ENCODE results near the gene SCUBE1. TPM values are rescaled to one million over a fixed set of nuclear protein-coding genes. Genes with fewer than 3 reads are reported as not detected.

Gene SCUBE1
- total and polyA plus RNA-seq, 2 of the 4 experiments (the other 2 are of a cell fraction) = not detected

DNA sequence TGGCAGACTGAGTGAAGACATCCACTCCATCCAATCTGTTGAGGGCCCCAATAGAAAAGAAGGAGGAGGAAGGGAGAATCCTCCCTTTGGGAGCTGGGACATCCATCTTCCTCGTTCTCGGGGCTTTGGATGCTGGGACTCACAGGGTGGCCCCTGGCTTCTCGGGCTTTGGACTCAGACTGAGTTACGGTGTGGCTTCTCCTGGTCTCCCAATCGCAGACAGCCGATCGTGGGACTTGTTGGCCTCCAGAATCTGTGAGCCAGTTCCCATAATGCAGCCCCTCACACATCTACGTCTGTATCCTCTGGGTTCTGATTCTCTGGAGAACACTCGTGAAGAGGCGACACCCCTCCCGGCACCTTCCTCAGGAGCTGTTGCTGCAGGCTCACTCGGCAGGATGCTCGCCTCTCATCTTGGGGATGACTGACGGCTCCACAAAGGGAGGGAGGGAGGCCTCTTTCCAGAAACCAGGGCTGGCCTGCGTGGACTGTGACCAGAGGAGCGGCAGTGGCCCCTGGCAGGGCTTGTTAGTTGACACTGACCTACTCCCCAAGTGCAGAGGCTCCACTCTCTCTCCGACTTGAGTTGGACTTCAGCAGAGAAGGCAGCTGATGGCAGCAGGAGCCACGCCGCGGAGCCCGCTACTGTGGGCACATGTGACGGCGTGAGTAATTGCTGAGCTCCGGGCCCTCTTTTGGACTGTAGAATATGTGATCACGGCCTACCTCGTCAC, 141.5 kb downstream of the SCUBE1 start:
- H3K79me1 ChIP-seq (ENCODE audit: low read depth in 1 of 2, low read length in 2 of 2) = no peaks in the 10 kb centered on the region
- no peaks in the 10 kb centered on the region for H3K9me1 ChIP-seq (ENCODE audit: insufficient read depth, low read length)
- no TSS peak for BruUV-seq (replicated peaks)
- H2BK120ac ChIP-seq (ENCODE audit: low read depth, low read length) = no peak overlapping the region
- H3K4me2 ChIP-seq (ENCODE audit: low read depth, low read length) = no peak overlapping the region
- H3K23ac ChIP-seq (ENCODE audit: low read depth, low read length) = no peak overlapping the region
- no peak overlapping the region for H2BK20ac ChIP-seq (ENCODE audit: low read depth, low read length)
- H4K91ac ChIP-seq (ENCODE audit: insufficient read depth, low read depth, low read length) = no peak overlapping the region
- H3K4ac ChIP-seq (ENCODE audit: low read depth, low read length) = no peak overlapping the region
- ATAC-seq (ENCODE audit: low read depth) (no peak), DNase-seq (no peak)
- H2AK9ac ChIP-seq (replicated peaks; ENCODE audit: low read depth, low read length, poor library complexity) = no peak overlapping the region
- H3K4me3 ChIP-seq (ENCODE audit: insufficient read depth, low read depth, low read length) = no peak overlapping the region
- dilution Hi-C loops (cut with HindIII; ENCODE audit: low sequenced_read_pairs, unreplicated experiment) = no loop called here
- CTCF ChIA-PET = interaction anchor here (0.8 kb wide), 1 partner anchor 14 kb away, joined by 3 read pairs; no protein-coding TSS in a partner anchor
- no peak overlapping the region for H4K8ac ChIP-seq (ENCODE audit: low read depth in 2 of 2, low read length in 2 of 2)
- H2AK5ac ChIP-seq (ENCODE audit: low read depth, low read length) = no peak overlapping the region
- no peak overlapping the region for H2BK5ac ChIP-seq (ENCODE audit: low read depth, low read length, poor library complexity, severe bottlenecking)
- peaks cover 24% of the 10 kb centered on the region; the same call in 1 of the 2 replicates for H3K27me3 ChIP-seq (ENCODE audit: control insufficient read depth, insufficient read depth, low read length)
- no peaks in the 10 kb centered on the region for H3K36me3 ChIP-seq (ENCODE audit: control insufficient read depth, insufficient read depth, low read length)
- in situ Hi-C loops (cut with MboI; ENCODE audit: low sequenced_read_pairs) = no loop called here
- intact Hi-C loops (cut with micrococcal nuclease) = no loop called here
- no peak overlapping the region for H3K56ac ChIP-seq (ENCODE audit: extremely low read depth, insufficient read depth, low read length)
- POLR2A ChIA-PET (ENCODE audit: unreplicated experiment) = no interaction called here
- H3K18ac ChIP-seq (ENCODE audit: low read depth, low read length) = no peak overlapping the region
- H2AFZ ChIP-seq (replicated peaks; ENCODE audit: low read length, poor library complexity) = peak overlapping the region; percentile 43
- H4K20me1 ChIP-seq (ENCODE audit: insufficient read depth, low read length) = no peaks in the 10 kb centered on the region
- H3K9me3 ChIP-seq (ENCODE audit: control insufficient read depth, insufficient read depth, low read length) = no peaks in the 10 kb centered on the region
- no peak overlapping the region for H3K14ac ChIP-seq (replicated peaks; ENCODE audit: low read depth, low read length)
- TF ChIP-seq CHD1 (IDR thresholded peaks at IDR 0.05; ENCODE audit: low read depth, low read length) = no peak
- no peak for TF ChIP-seq CTCF (conservative IDR thresholded peaks at IDR 0.05; ENCODE audit: low read depth, low read length)
- no peak for TF ChIP-seq MXI1 (IDR thresholded peaks at IDR 0.05; ENCODE audit: borderline replicate concordance, low read depth, low read length)
- no peak for TF ChIP-seq RFX5 (IDR thresholded peaks at IDR 0.05; ENCODE audit: low read depth, low read length)
- TF ChIP-seq MAFK (IDR thresholded peaks at IDR 0.05; ENCODE audit: low read depth, low read length) = no peak
- TF ChIP-seq BHLHE40 (IDR thresholded peaks at IDR 0.05; ENCODE audit: low read depth, low read length) = no peak
- no peak for TF ChIP-seq POLR2A (IDR thresholded peaks at IDR 0.05; ENCODE audit: low read depth, low read length)
- no peak for TF ChIP-seq FOS (IDR thresholded peaks at IDR 0.05; ENCODE audit: low read depth, low read length)
- no peak for TF ChIP-seq RAD21 (IDR thresholded peaks at IDR 0.05; ENCODE audit: low read length)
- no peak for TF ChIP-seq RCOR1 (IDR thresholded peaks at IDR 0.05; ENCODE audit: insufficient replicate concordance, low read length)
- TF ChIP-seq MAZ (IDR thresholded peaks at IDR 0.05; ENCODE audit: borderline replicate concordance, low read depth, low read length) = no peak
- TF ChIP-seq ELK1 (IDR thresholded peaks at IDR 0.05; ENCODE audit: borderline replicate concordance, low read depth, low read length) = no peak
- TF ChIP-seq NFE2L2 (IDR thresholded peaks at IDR 0.05; ENCODE audit: low read depth, low read length) = no peak
- no peak for TF ChIP-seq SMC3 (IDR thresholded peaks at IDR 0.05; ENCODE audit: low read depth, low read length)
- TF ChIP-seq, protein P1, sequence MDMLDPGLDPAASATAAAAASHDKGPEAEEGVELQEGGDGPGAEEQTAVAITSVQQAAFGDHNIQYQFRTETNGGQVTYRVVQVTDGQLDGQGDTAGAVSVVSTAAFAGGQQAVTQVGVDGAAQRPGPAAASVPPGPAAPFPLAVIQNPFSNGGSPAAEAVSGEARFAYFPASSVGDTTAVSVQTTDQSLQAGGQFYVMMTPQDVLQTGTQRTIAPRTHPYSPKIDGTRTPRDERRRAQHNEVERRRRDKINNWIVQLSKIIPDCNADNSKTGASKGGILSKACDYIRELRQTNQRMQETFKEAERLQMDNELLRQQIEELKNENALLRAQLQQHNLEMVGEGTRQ (IDR thresholded peaks at IDR 0.05; ENCODE audit: low read depth, low read length) = no peak
- no peak for TF ChIP-seq CEBPB (IDR thresholded peaks at IDR 0.05; ENCODE audit: low read depth, low read length)
- H2BK15ac ChIP-seq (ENCODE audit: low read depth, low read length) = no peak overlapping the region
- H3K4me1 ChIP-seq (ENCODE audit: control insufficient read depth, insufficient read depth, low read length) = peaks cover 4% of the 10 kb centered on the region; the same call in 1 of the 2 replicates
- no peak overlapping the region for H4K5ac ChIP-seq (ENCODE audit: low read depth, low read length)
- H3K9ac ChIP-seq (ENCODE audit: low read depth, low read length) = no peak overlapping the region
- H3K27ac ChIP-seq (ENCODE audit: insufficient read depth, low read length) = no peak overlapping the region
- WGBS, 2 experiments (ENCODE audit: extremely low coverage in 2 of 2, insufficient read length in 1 of 2) = 91% methylated on average over 16 of the region's 26 CpGs; no CpG with 5 or more reads in 1 of the 2 experiments

Data from IMR-90 (cell line).